HCT116 (cell line): ENCODE measurements around the gene AFAP1. TPM values are rescaled to one million over a fixed set of nuclear protein-coding genes. Genes with fewer than 3 reads are reported as not detected.

ENCODE experiments used
- ATAC-seq: fragments of 200-7000 bp; cut with Tn5 transposase; 2 replicates; pipeline ENCODE4 v1.9.1; 2020; ENCODE audit warnings: mild to moderate bottlenecking, moderate library complexity
- BruUV-seq: library from RNA; stranded (reverse); fragments of 400-500 nt; replicated peaks from 2 replicates; lab custom pipeline; 2021; lab: Mats Ljungman, UMichigan
- CTCF ChIA-PET: fragments of 300-600 bp; sonication (Branson Sonifier 250); formaldehyde crosslinking; loops from one replicate; lab custom pipeline; 2021; ENCODE audit warnings: antibody characterized with exemption; lab: Charles Lee
- POLR2A ChIA-PET: fragments of 300-600, 350-600 bp; sonication (Branson Sonifier 250); formaldehyde crosslinking; loops from one replicate; lab custom pipeline; 2021; ENCODE audit warnings: antibody characterized with exemption; lab: Charles Lee
- RAD21 ChIA-PET, 2 experiments: fragments of 300-600 bp; sonication (Branson Sonifier 250); formaldehyde crosslinking; loops; one replicate each; lab custom pipeline; 2023; ENCODE audit warnings: low total read pairs in 2 of 2; ENCODE audit not compliant: uncharacterized antibody in 2 of 2, unreplicated experiment in 2 of 2, low non-redundant PET in 1 of 2; lab: Charles Lee
- DNase-seq: peaks from one replicate; pipeline ENCODE4 v3.0.0-alpha.2; 2010; ENCODE audit warnings: low read depth, low spot score
- H2AFZ ChIP-seq: fragments of 200-600 bp; shearing (Covaris generic), sonication (generic); 2 replicates; pipeline ENCODE4 v1.6.1; 2017; ENCODE audit warnings: low read depth, mixed run types, mixed read lengths, antibody characterized with exemption, low read length; ENCODE audit not compliant: poor library complexity, severe bottlenecking
- H3K27ac ChIP-seq: 2 replicates; pipeline ENCODE4 v1.5.1; 2012; ENCODE audit warnings: low read depth, low read length
- H3K27me3 ChIP-seq: fragments of 200-600 bp; sonication (generic); 2 replicates; pipeline ENCODE4 v1.6.1; 2016; ENCODE audit warnings: mixed run types, low read length, mixed read lengths; ENCODE audit not compliant: insufficient read depth
- H3K36me3 ChIP-seq, 2 experiments: fragments of 200-500 bp in 1 of 2; fragments of 200-600 bp in 1 of 2; sonication (Bioruptor generic) in 1 of 2; sonication (generic) in 1 of 2; 2 replicates each; pipeline versions ENCODE4 v1.5.1 to v1.6.1; 2014 to 2016; ENCODE audit warnings: low read length in 2 of 2, inconsistent platforms in 1 of 2, mixed read lengths in 1 of 2, mixed run types in 1 of 2; ENCODE audit not compliant: insufficient read depth in 2 of 2, control insufficient read depth in 1 of 2
- H3K4me1 ChIP-seq, 2 experiments: fragments of 200-600 bp in 1 of 2; sonication (generic) in 1 of 2; 2 replicates each; pipeline versions ENCODE4 v1.5.1 to v1.6.1; 2012 to 2017; ENCODE audit warnings: low read length in 2 of 2, inconsistent platforms in 1 of 2, mild to moderate bottlenecking in 1 of 2, mixed read lengths in 1 of 2, mixed run types in 1 of 2, moderate library complexity in 1 of 2; ENCODE audit not compliant: insufficient read depth in 2 of 2, control insufficient read depth in 1 of 2
- H3K4me2 ChIP-seq: fragments of 200-600 bp; sonication (generic); 2 replicates; pipeline ENCODE4 v1.6.1; 2017; ENCODE audit warnings: mixed run types, low read length, mixed read lengths
- H3K4me3 ChIP-seq, 2 experiments: fragments of 200-600 bp in 1 of 2; sonication (generic) in 1 of 2; replicated peaks in 1 of 2; 2 replicates each; pipeline ENCODE4 v1.5.1; 2011 to 2016; ENCODE audit warnings: low read length in 2 of 2, control low read depth in 1 of 2, low read depth in 1 of 2, mild to moderate bottlenecking in 1 of 2, mixed read lengths in 1 of 2, mixed run types in 1 of 2
- H3K79me2 ChIP-seq: fragments of 200-600 bp; sonication (generic); 2 replicates; pipeline ENCODE4 v1.6.1; 2017; ENCODE audit warnings: mild to moderate bottlenecking, mixed run types, low read length, moderate library complexity, mixed read lengths; ENCODE audit not compliant: insufficient read depth
- H3K9ac ChIP-seq: fragments of 200-600 bp; sonication (generic); 2 replicates; pipeline ENCODE4 v1.6.1; 2016; ENCODE audit warnings: low read length, mixed read lengths
- H3K9me2 ChIP-seq: fragments of 200-600 bp; sonication (generic), shearing (Covaris generic); 2 replicates; pipeline ENCODE4 v1.6.1; 2017; ENCODE audit warnings: mixed run types, mild to moderate bottlenecking, moderate library complexity; ENCODE audit not compliant: insufficient read depth
- H3K9me3 ChIP-seq, 2 experiments: fragments of 200-500 bp in 1 of 2; fragments of 200-600 bp in 1 of 2; sonication (Bioruptor generic) in 1 of 2; sonication (generic) in 1 of 2; 2 replicates each; pipeline ENCODE4 v1.6.1; 2014 to 2017; ENCODE audit warnings: low read length in 2 of 2, mixed read lengths in 2 of 2, inconsistent platforms in 1 of 2, low read depth in 1 of 2, mild to moderate bottlenecking in 1 of 2, mixed run types in 1 of 2, moderate library complexity in 1 of 2; ENCODE audit not compliant: control insufficient read depth in 1 of 2, insufficient read depth in 1 of 2
- H4K20me1 ChIP-seq: fragments of 200-600 bp; sonication (generic), shearing (Covaris generic); 2 replicates; pipeline ENCODE4 v1.6.1; 2017; ENCODE audit warnings: mixed run types, mild to moderate bottlenecking, moderate library complexity; ENCODE audit not compliant: insufficient read depth
- CBX3 ChIP-seq: IDR thresholded peaks from 2 replicates; pipeline ENCODE4 v1.6.1; 2012; ENCODE audit warnings: low read depth
- EGR1 ChIP-seq: IDR thresholded peaks from 2 replicates; pipeline ENCODE4 v1.6.1; 2012; ENCODE audit warnings: low read depth
- EZH2phosphoT487 ChIP-seq: fragments of 200-600 bp; IDR thresholded peaks from 2 replicates; pipeline ENCODE4 v1.6.1; 2018; ENCODE audit warnings: antibody characterized with exemption, borderline replicate concordance
- FOSL1 ChIP-seq: IDR thresholded peaks from 2 replicates; pipeline ENCODE4 v1.6.1; 2012; ENCODE audit warnings: low read depth
- JUND ChIP-seq: IDR thresholded peaks from 2 replicates; pipeline ENCODE4 v1.6.1; 2012
- MAX ChIP-seq: IDR thresholded peaks from 2 replicates; pipeline ENCODE4 v1.6.1; 2012
- RAD21 ChIP-seq: IDR thresholded peaks from 2 replicates; pipeline ENCODE4 v1.6.1; 2012; ENCODE audit warnings: low read depth, mild to moderate bottlenecking
- REST ChIP-seq: IDR thresholded peaks from 2 replicates; pipeline ENCODE4 v1.6.1; 2012; ENCODE audit warnings: low read depth
- SP1 ChIP-seq: IDR thresholded peaks from 2 replicates; pipeline ENCODE4 v1.6.1; 2012; ENCODE audit warnings: low read depth
- SRF ChIP-seq: IDR thresholded peaks from 2 replicates; pipeline ENCODE4 v1.6.1; 2012; ENCODE audit warnings: low read depth
- ZBTB33 ChIP-seq: IDR thresholded peaks from 2 replicates; pipeline ENCODE4 v1.6.1; 2011; ENCODE audit warnings: mild to moderate bottlenecking, low read length, moderate library complexity; ENCODE audit not compliant: insufficient replicate concordance; ENCODE audit errors: extremely low read depth
- intact Hi-C: fragments of 100-400 bp; cut with micrococcal nuclease; formaldehyde crosslinking; loops from 2 replicates; pipeline ENCODE4 v1.10.0; 2022
- total RNA-seq: library from RNA; stranded (reverse); gene quantifications from one replicate; pipeline ENCODE4 v1.2.1, GENCODE V29; 2021; ENCODE audit not compliant: unreplicated experiment

The AFAP1 gene
- total RNA-seq, 1 experiment from 2014 or later: 19.4 TPM

GRCh38 chr4:7964459-7964858 lies 24.8 kb upstream of the AFAP1 start:
- no peak for TF ChIP-seq SP1
- TF ChIP-seq MAX: no peak
- no TSS peak for BruUV-seq
- POLR2A ChIA-PET: no interaction called here

GRCh38 chr4:7963691-7964090 lies 24.0 kb upstream of the AFAP1 start:
- no peak for DNase-seq
- Histone ChIP-seq H3K79me2 (no peaks in the 10 kb centered on the region), H3K9ac (no peak overlapping the region), H3K27me3 (no peaks in the 10 kb centered on the region), H3K27ac (no peak overlapping the region), H3K9me3 (no peaks in the 10 kb centered on the region), H3K4me2 (no peak overlapping the region), H3K4me3 (no peak overlapping the region), H2AFZ (no peak overlapping the region), H4K20me1 (no peaks in the 10 kb centered on the region), H3K36me3 (no peaks in the 10 kb centered on the region), H3K9me2 (no peaks in the 10 kb centered on the region), H3K4me1 (peaks cover 9 to 41% of the 10 kb centered on the region in 2 experiments)
- no peak for TF ChIP-seq FOSL1
- no peak for TF ChIP-seq JUND
- TF ChIP-seq ZBTB33: no peak
- no peak for TF ChIP-seq CBX3
- TF ChIP-seq RAD21: no peak
- TF ChIP-seq REST: no peak
- TF ChIP-seq EGR1: no peak
- no peak for TF ChIP-seq EZH2phosphoT487
- no peak for TF ChIP-seq SRF
- no TSS peak for BruUV-seq
- no peak for ATAC-seq
- intact Hi-C loops: no loop called here
- CTCF ChIA-PET: no interaction called here
- POLR2A ChIA-PET: no interaction called here
- RAD21 ChIA-PET: no interaction called here

More at GRCh38 chr4:7964459-7964858, 24.8 kb upstream of the AFAP1 start:
- no peaks in the 10 kb centered on the region for H4K20me1 ChIP-seq
- H3K9me3 ChIP-seq: no peaks in the 10 kb centered on the region
- H3K79me2 ChIP-seq: no peaks in the 10 kb centered on the region
- ChIA-PET RAD21 (no interaction called here), CTCF (no interaction called here)
- ATAC-seq: peak; percentile 49; the same call in 1 of the 2 replicates
- no peak overlapping the region for H2AFZ ChIP-seq
- no peaks in the 10 kb centered on the region for H3K9me2 ChIP-seq
- H3K4me3 ChIP-seq: no peak overlapping the region
- intact Hi-C loops: no loop called here
- no peaks in the 10 kb centered on the region for H3K27me3 ChIP-seq
- H3K27ac ChIP-seq: no peak overlapping the region
- no peak overlapping the region for H3K9ac ChIP-seq
- no peak overlapping the region for H3K4me2 ChIP-seq
- DNase-seq: no peak
- H3K36me3 ChIP-seq: no peaks in the 10 kb centered on the region
- H3K4me1 ChIP-seq: peaks cover 13 to 46% of the 10 kb centered on the region in 2 experiments
